Adrenal gland (tissue), 12 donors: ENCODE data around the gene MCU. TPM values are rescaled to one million over a fixed set of nuclear protein-coding genes. Genes with fewer than 3 reads are reported as not detected.

Source experiments
- DNase-seq, 7 donors: peaks; one replicate each; pipeline ENCODE4 v3.0.0-alpha.2; 2019 to 2020
- H3K27ac ChIP-seq, 5 donors: fragments of 200-600 bp; sonication (generic) in 4 of 5; 1 replicate in 3 of 5; 2 replicates in 2 of 5; pipeline versions ENCODE4 v1.5.1 to v1.8.0; 2016 to 2020; ENCODE audit warnings: mild to moderate bottlenecking in 1 of 5
- H3K27me3 ChIP-seq: fragments of 200-600 bp; 2 replicates; pipeline ENCODE4 v1.8.0; 2021
- H3K36me3 ChIP-seq, 2 donors: fragments of 200-600 bp; replicated peaks in 1 of 2; 1 replicate in 1 of 2; 2 replicates in 1 of 2; pipeline versions ENCODE4 v1.5.1 to v1.8.0; 2018 to 2022
- H3K4me1 ChIP-seq, 2 donors: fragments of 200-600 bp; replicated peaks in 1 of 2; 1 replicate in 1 of 2; 2 replicates in 1 of 2; pipeline versions ENCODE4 v1.5.1 to v1.8.0; 2018 to 2021
- H3K4me3 ChIP-seq, 4 donors: fragments of 200-600 bp; sonication (generic) in 3 of 4; one replicate each; pipeline ENCODE4 v1.5.1; 2016 to 2018
- H3K9me3 ChIP-seq, 3 donors: fragments of 200-600 bp; sonication (generic) in 1 of 3; replicated peaks in 1 of 3; 1 replicate in 2 of 3; 2 replicates in 1 of 3; pipeline versions ENCODE4 v1.5.1 to v1.8.0; 2016 to 2021
- CTCF ChIP-seq, 6 experiments: fragments of 450-650 bp in 4 of 6; fragments of 200-600 bp in 2 of 6; sonication (generic) in 1 of 6; IDR thresholded peaks; 1 replicate in 5 of 6; 2 replicates in 1 of 6; pipeline versions ENCODE4 v1.5.1 to v1.8.0; 2016 to 2021; ENCODE audit warnings: antibody characterized with exemption in 6 of 6, mild to moderate bottlenecking in 2 of 6, moderate library complexity in 1 of 6
- POLR2A ChIP-seq, 2 donors: fragments of 450-650 bp; IDR thresholded peaks; one replicate each; pipeline ENCODE4 v1.6.1; 2017; ENCODE audit warnings: antibody characterized with exemption in 2 of 2, mild to moderate bottlenecking in 2 of 2, moderate library complexity in 1 of 2
- WGBS, 4 donors: extraction: QIAGEN DNeasy Blood & Tissue Kit in 2 of 4; methylation state at CpG; one replicate each; pipeline versions ENCODE4 v1.1.5 to v1.1.7; 2013 to 2017; 5-methylcytosine and 5-hydroxymethylcytosine counted together
- intact Hi-C, 2 donors: fragments of 100-400 bp; cut with DNase I; formaldehyde crosslinking; loops; one replicate each; pipeline versions ENCODE4 v1.14.1 to v1.15.0; 2022 to 2023
- polyA plus RNA-seq, 3 donors: library from polyadenylated mRNA; stranded (reverse); fragments of 200-250 nt in 2 of 3; fragments of 350-450 nt in 1 of 3; fragmentation: Illumina TruSeq in 1 of 3; extraction: RNeasy Lipid Tissue Mini Kit (QIAGEN cat#74804) in 1 of 3; gene quantifications; one replicate each; pipeline ENCODE4 v1.2.3, GENCODE V29; 2013 to 2014
- total RNA-seq, 9 donors: library from RNA; depleted of rRNA in 4 of 9; stranded (reverse); fragments of >200 nt in 4 of 9; fragments of 120-200 nt in 1 of 9; fragmentation: NEBNext Ultra II Directional in 1 of 9; extraction: Animal tissue kit (Norgen Biotek cat#: 25700) in 1 of 9; gene quantifications; one replicate each; pipeline versions ENCODE4 v1.1.0 to v1.2.4, GENCODE V29; 2013 to 2023
- donor health status: healthy with polysubstance abuse.
- donor health status: Bipolar disorder and iron deficiency.
- donor health status: DM: yes; HTN: yes; CAD: no.
- donor health status: DM: no; HTN: no; CAD: no.
- donor health status: DM: no; HTN: no; CAD: no.
- donor health status: DM: yes; HTN: yes; CAD: no.

Gene MCU
- total and polyA plus RNA-seq, 12 donors = 6.4 to 22.2 (median 14.9) TPM

DNA sequence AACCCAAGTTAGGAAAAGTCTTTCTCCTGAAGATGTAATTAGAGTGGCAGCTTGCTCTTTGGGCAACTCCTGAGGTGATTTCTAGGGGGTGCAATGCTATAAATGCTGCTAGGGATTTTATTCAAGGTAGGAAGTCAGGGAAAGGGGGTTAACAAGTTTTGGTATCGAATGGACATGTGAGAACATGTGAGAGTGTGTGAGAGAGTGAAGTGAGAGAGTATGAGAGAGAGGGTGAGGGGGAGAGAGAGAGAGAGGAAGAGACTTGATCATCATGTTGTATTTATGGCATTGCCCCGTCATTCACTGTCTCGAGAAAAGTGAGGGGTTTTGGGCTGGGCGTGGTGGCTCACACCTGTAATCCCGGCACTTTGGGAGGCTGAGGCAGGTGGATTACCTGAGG is 50.9 kb downstream of the MCU start:
- Histone ChIP-seq H3K4me3 (no peak overlapping the region), H3K27ac (no peak overlapping the region), H3K36me3 (no peaks in the 10 kb centered on the region), H3K4me1 (peaks cover 0 to 21% of the 10 kb centered on the region in 2 donors), H3K27me3 (no peaks in the 10 kb centered on the region), H3K9me3 (no peaks in the 10 kb centered on the region)
- intact Hi-C loops = no loop called here
- 93 to 97% (median 95%) methylated on average over 5 of the region's 5 CpGs for WGBS, 4 donors
- TF ChIP-seq POLR2A (IDR thresholded peaks at IDR 0.05) (no peak), CTCF (IDR thresholded peaks at IDR 0.05) (no peak)
- DNase-seq = no peak

- 76 to 89% (median 84%) methylated on average over 3 of the region's 3 CpGs for WGBS, 4 donors
- no peak overlapping the region for H3K27ac ChIP-seq
- no peaks in the 10 kb centered on the region for H3K27me3 ChIP-seq
- no peak overlapping the region for H3K4me3 ChIP-seq
- intact Hi-C loops = no loop called here
- no peaks in the 10 kb centered on the region for H3K9me3 ChIP-seq
- DNase-seq = no peak
- H3K36me3 ChIP-seq = no peaks in the 10 kb centered on the region
- peaks cover 0 to 9% of the 10 kb centered on the region in 2 donors for H3K4me1 ChIP-seq
- TF ChIP-seq POLR2A (IDR thresholded peaks at IDR 0.05) (no peak), CTCF (IDR thresholded peaks at IDR 0.05) (no peak)
Observed at GRCh38 chr10:72744566-72744965, 52.6 kb downstream of the MCU start.

- Histone ChIP-seq H3K36me3 (no peaks in the 10 kb centered on the region), H3K9me3 (no peaks in the 10 kb centered on the region), H3K27me3 (no peaks in the 10 kb centered on the region), H3K27ac (no peak overlapping the region), H3K4me3 (no peak overlapping the region), H3K4me1 (no peaks in the 10 kb centered on the region)
- no peak for DNase-seq
- intact Hi-C loops = no loop called here
- 65 to 70% (median 70%) methylated on average over 3 of the region's 3 CpGs for WGBS, 4 donors
- no peak for TF ChIP-seq POLR2A (IDR thresholded peaks at IDR 0.05)
- no peak for TF ChIP-seq CTCF (IDR thresholded peaks at IDR 0.05)
Observed at GRCh38 chr10:72746426-72747363, 54.8 kb downstream of the MCU start.

- intact Hi-C loops = no loop called here
- no peak overlapping the region for H3K4me3 ChIP-seq
- H3K27ac ChIP-seq = no peak overlapping the region
- no peaks in the 10 kb centered on the region for H3K4me1 ChIP-seq
- H3K27me3 ChIP-seq = no peaks in the 10 kb centered on the region
- 95 to 98% (median 97%) methylated on average over 8 of the region's 8 CpGs for WGBS, 4 donors
- no peaks in the 10 kb centered on the region for H3K9me3 ChIP-seq
- no peaks in the 10 kb centered on the region for H3K36me3 ChIP-seq
- DNase-seq = no peak
- TF ChIP-seq CTCF (IDR thresholded peaks at IDR 0.05) = no peak
- no peak for TF ChIP-seq POLR2A (IDR thresholded peaks at IDR 0.05)
Observed at GRCh38 chr10:72747521-72747920, 55.6 kb downstream of the MCU start.
